Measurements from ENCODE around the gene DCBLD1.

The DCBLD1 gene

GRCh38 chr6:117472667-117473066 is 9.8 kb upstream of the DCBLD1 start:
- DNase-seq (ENCODE audit: low read depth, low spot score), result no peak

- DNase-seq (ENCODE audit: low read depth, low spot score), result no peak
Observed at GRCh38 chr6:117473401-117473800, 9.1 kb upstream of the DCBLD1 start.

- DNase-seq (ENCODE audit: low read depth, low spot score), result no peak
Observed at GRCh38 chr6:117477988-117478852, 4.3 kb upstream of the DCBLD1 start.

- no peak for DNase-seq (ENCODE audit: low read depth, low spot score)
Observed at GRCh38 chr6:117478853-117479231, 3.6 kb upstream of the DCBLD1 start.

GRCh38 chr6:117480651-117481050 is 1.8 kb upstream of the DCBLD1 start:
- DNase-seq (ENCODE audit: low read depth, low spot score), result no peak

GRCh38 chr6:117481278-117481925 is 1.1 kb upstream of the DCBLD1 start:
- no peak for DNase-seq (ENCODE audit: low read depth, low spot score)

- DNase-seq (ENCODE audit: low read depth, low spot score), result no peak
Observed at GRCh38 chr6:117481926-117482239, 591 bp upstream of the DCBLD1 start.

GRCh38 chr6:117483004-117483644 is 650 bp downstream of the DCBLD1 start:
- DNase-seq (ENCODE audit: low read depth, low spot score), result no peak

- no peak for DNase-seq (ENCODE audit: low read depth, low spot score)
Observed at GRCh38 chr6:117483645-117484016, 1.2 kb downstream of the DCBLD1 start.

- DNase-seq (ENCODE audit: low read depth, low spot score), result no peak
Observed at GRCh38 chr6:117484052-117484646, 1.7 kb downstream of the DCBLD1 start.

- DNase-seq (ENCODE audit: low read depth, low spot score), result no peak
Observed at GRCh38 chr6:117485433-117485832, 3.0 kb downstream of the DCBLD1 start.

- DNase-seq (ENCODE audit: low read depth, low spot score), result no peak
Observed at GRCh38 chr6:117487821-117488220, 5.3 kb downstream of the DCBLD1 start.

- no peak for DNase-seq (ENCODE audit: low read depth, low spot score)
Observed at GRCh38 chr6:117489003-117489402, 6.5 kb downstream of the DCBLD1 start.

- no peak for DNase-seq (ENCODE audit: low read depth, low spot score)
Observed at GRCh38 chr6:117491916-117492315, 9.4 kb downstream of the DCBLD1 start.

- no peak for DNase-seq (ENCODE audit: low read depth, low spot score)
Observed at GRCh38 chr6:117493470-117493869, 11.0 kb downstream of the DCBLD1 start.

- DNase-seq (ENCODE audit: low read depth, low spot score), result no peak
Observed at GRCh38 chr6:117494283-117494682, 11.8 kb downstream of the DCBLD1 start.

- DNase-seq (ENCODE audit: low read depth, low spot score), result no peak
Observed at GRCh38 chr6:117494694-117495318, 12.3 kb downstream of the DCBLD1 start.

GRCh38 chr6:117495425-117495824 is 13.0 kb downstream of the DCBLD1 start:
- DNase-seq (ENCODE audit: low read depth, low spot score), result no peak

GRCh38 chr6:117495869-117496268 is 13.4 kb downstream of the DCBLD1 start:
- DNase-seq (ENCODE audit: low read depth, low spot score), result no peak

- DNase-seq (ENCODE audit: low read depth, low spot score), result no peak
Observed at GRCh38 chr6:117496383-117496990, 14.0 kb downstream of the DCBLD1 start.

- no peak for DNase-seq (ENCODE audit: low read depth, low spot score)
Observed at GRCh38 chr6:117497237-117497636, 14.8 kb downstream of the DCBLD1 start.

- DNase-seq (ENCODE audit: low read depth, low spot score), result no peak
Observed at GRCh38 chr6:117498159-117498558, 15.7 kb downstream of the DCBLD1 start.
